ENCODE results near the gene ARSK. TPM values are rescaled to one million over a fixed set of nuclear protein-coding genes. Genes with fewer than 3 reads are reported as not detected.

Gene ARSK
- total RNA-seq, 4 donors from 2014 or later = 3.0 to 9.5 (median 6.1) TPM

- DNase-seq (ENCODE audit: low spot score) (no peak), ATAC-seq (ENCODE audit: low FRiP score) (no peak)
- TF ChIP-seq CTCF (IDR thresholded peaks at IDR 0.05) = no peak
Observed at GRCh38 chr5:95652849-95653248, 97.9 kb downstream of the ARSK start.

GRCh38 chr5:95654196-95654595 is 99.3 kb downstream of the ARSK start:
- DNase-seq (ENCODE audit: low spot score) (no peak), ATAC-seq (ENCODE audit: low FRiP score) (no peak)
- no peak for TF ChIP-seq CTCF (IDR thresholded peaks at IDR 0.05)

Small RNAs within 50 kb of the gene (small RNA-seq; reads per million reads assigned to genes)
- gene RNU6-308P = not detected

Other genes starting within 250 kb of the ARSK start
- gene FAM81B, start 163.7 kb upstream of the ARSK start, total RNA-seq = 1 to 10 TPM in 1 of 4 donors, not detected in 3; 8.8 TPM
- gene SKIC3, start 124 bp upstream of the ARSK start, total RNA-seq = 10 to 100 TPM; 54.0 to 85.3 (median 61.6) TPM
- under 1 TPM in 3 of 4 donors, not detected in 1; 0.19 to 0.95 (median 0.24) TPM for gene GPR150, start 65.0 kb downstream of the ARSK start, total RNA-seq
- gene RFESD, start 91.7 kb downstream of the ARSK start, total RNA-seq = 1 to 10 TPM in 3 of 4 donors, under 1 TPM in 1; 0.88 to 1.6 (median 1.2) TPM
- gene SPATA9, start 127.9 kb downstream of the ARSK start, total RNA-seq = 1 to 10 TPM in 2 of 4 donors, under 1 TPM in 2; 0.84 to 2.4 (median 1.4) TPM
- 100 to 1,000 TPM; 109 to 245 (median 183) TPM for gene RHOBTB3, start 176.2 kb downstream of the ARSK start, total RNA-seq

Data from omental fat pad (tissue), 4 donors.